Measurements from ENCODE around the gene VSTM2B.

VSTM2B gene

GRCh38 chr19:29571181-29571580 is 45.4 kb downstream of the VSTM2B start:
- DNase-seq: no peak

GRCh38 chr19:29573486-29573885 is 47.7 kb downstream of the VSTM2B start:
- DNase-seq: no peak

GRCh38 chr19:29574510-29574909 is 48.7 kb downstream of the VSTM2B start:
- DNase-seq: no peak

- peak; percentile 12 for DNase-seq
Measured at GRCh38 chr19:29576046-29576606, 50.3 kb downstream of the VSTM2B start.

- DNase-seq: no peak
Measured at GRCh38 chr19:29576761-29577648, 51.2 kb downstream of the VSTM2B start.

GRCh38 chr19:29577649-29577963 is 51.8 kb downstream of the VSTM2B start:
- DNase-seq: no peak

GRCh38 chr19:29578349-29578748 is 52.6 kb downstream of the VSTM2B start:
- DNase-seq: no peak

GRCh38 chr19:29579308-29579910 is 53.6 kb downstream of the VSTM2B start:
- no peak for DNase-seq

- DNase-seq: no peak
Measured at GRCh38 chr19:29581398-29581797, 55.6 kb downstream of the VSTM2B start.

- DNase-seq: no peak
Measured at GRCh38 chr19:29583196-29583999, 57.6 kb downstream of the VSTM2B start.

- no peak for DNase-seq
Measured at GRCh38 chr19:29586401-29586800, 60.6 kb downstream of the VSTM2B start.

- DNase-seq: no peak
Measured at GRCh38 chr19:29587059-29587458, 61.3 kb downstream of the VSTM2B start.

- no peak for DNase-seq
Measured at GRCh38 chr19:29587518-29587986, 61.8 kb downstream of the VSTM2B start.

- DNase-seq: no peak
Measured at GRCh38 chr19:29588095-29588494, 62.3 kb downstream of the VSTM2B start.

GRCh38 chr19:29590278-29590677 is 64.5 kb downstream of the VSTM2B start:
- DNase-seq: no peak

- no peak for DNase-seq
Measured at GRCh38 chr19:29591670-29592069, 65.9 kb downstream of the VSTM2B start.

- no peak for DNase-seq
Measured at GRCh38 chr19:29593869-29594268, 68.1 kb downstream of the VSTM2B start.

- DNase-seq: no peak
Measured at GRCh38 chr19:29596080-29596727, 70.4 kb downstream of the VSTM2B start.

- DNase-seq: peak; percentile 63
Measured at GRCh38 chr19:29596885-29597525, 71.2 kb downstream of the VSTM2B start.

GRCh38 chr19:29598036-29598435 is 72.2 kb downstream of the VSTM2B start:
- DNase-seq: no peak

GRCh38 chr19:29598496-29598895 is 72.7 kb downstream of the VSTM2B start:
- no peak for DNase-seq

- no peak for DNase-seq
Measured at GRCh38 chr19:29603308-29603707, 77.5 kb downstream of the VSTM2B start.
